HEK293T (cell line): ENCODE data around the gene SNX24.

Source experiments
- BHLHE40 ChIP-seq: fragments of 450-650 bp; IDR thresholded peaks from 2 replicates; pipeline ENCODE4 v1.6.1; 2016; ENCODE audit warnings: mild to moderate bottlenecking, moderate library complexity, borderline replicate concordance
- FOXK2 ChIP-seq: fragments of 450-650 bp; IDR thresholded peaks from 2 replicates; pipeline ENCODE4 v1.6.1; 2016; ENCODE audit warnings: mild to moderate bottlenecking
- FOXM1 ChIP-seq: fragments of 450-650 bp; IDR thresholded peaks from 2 replicates; pipeline ENCODE4 v1.6.1; 2017; ENCODE audit warnings: mild to moderate bottlenecking, borderline replicate concordance
- HDGF ChIP-seq: fragments of 450-650 bp; IDR thresholded peaks from 2 replicates; pipeline ENCODE4 v1.6.1; 2017; ENCODE audit warnings: antibody characterized with exemption, borderline replicate concordance
- NFRKB ChIP-seq: fragments of 450-650 bp; IDR thresholded peaks from 2 replicates; pipeline ENCODE4 v1.6.1; 2016; ENCODE audit warnings: mild to moderate bottlenecking, moderate library complexity
- PKNOX1 ChIP-seq: fragments of 450-650 bp; IDR thresholded peaks from 2 replicates; pipeline ENCODE4 v1.6.1; 2016
- SP1 ChIP-seq: fragments of 450-650 bp; IDR thresholded peaks from 2 replicates; pipeline ENCODE4 v1.6.1; 2017
- TARDBP ChIP-seq: fragments of 450-650 bp; IDR thresholded peaks from 2 replicates; pipeline ENCODE4 v1.6.1; 2016

- TF ChIP-seq TARDBP = no peak
- no peak for TF ChIP-seq PKNOX1
- TF ChIP-seq HDGF = no peak
- TF ChIP-seq SP1 = no peak
- TF ChIP-seq FOXK2 = no peak
- no peak for TF ChIP-seq FOXM1
- no peak for TF ChIP-seq NFRKB
- TF ChIP-seq BHLHE40 = no peak
Observed at GRCh38 chr5:122863721-122864120, 18.3 kb downstream of the SNX24 start.
